HFF-Myc (cell line): ENCODE measurements around the gene TRAPPC3.

Experiments used
- DNase-seq: peaks from one replicate; pipeline ENCODE4 v3.0.0-alpha.2; 2011; ENCODE audit warnings: low read depth; ENCODE audit errors: extremely low read depth
- H3K4me3 ChIP-seq: replicated peaks from 2 replicates; pipeline ENCODE4 v1.5.1; 2011; ENCODE audit warnings: low read depth, mild to moderate bottlenecking, control low read depth, low read length
- TF ChIP-seq, protein P1 (sequence below): IDR thresholded peaks from 2 replicates; pipeline ENCODE4 v1.5.1; 2012; ENCODE audit warnings: mild to moderate bottlenecking, low read depth, low read length, control low read depth; ENCODE audit errors: missing control alignments

Gene TRAPPC3

DNA sequence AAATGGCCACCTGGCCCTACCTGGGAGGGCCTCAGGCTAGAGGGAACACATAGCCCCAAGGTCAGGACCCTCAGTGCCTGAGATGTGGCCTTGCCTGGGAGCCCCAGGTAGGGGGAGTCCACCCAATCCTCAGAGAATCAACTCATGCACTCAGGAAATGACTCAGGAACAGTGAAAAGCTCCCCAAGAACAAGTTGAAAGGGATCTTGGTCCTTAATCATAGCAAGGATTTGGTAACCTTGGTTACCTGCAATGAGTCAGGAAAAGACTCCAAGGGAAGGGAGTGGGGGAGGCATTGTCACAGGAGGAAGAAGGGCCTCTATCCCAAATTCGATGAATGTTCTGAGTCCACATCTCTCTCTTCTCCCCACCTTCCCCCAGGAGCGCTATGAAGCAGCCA is 23.7 kb upstream of the TRAPPC3 start:
- TF ChIP-seq, protein P1, sequence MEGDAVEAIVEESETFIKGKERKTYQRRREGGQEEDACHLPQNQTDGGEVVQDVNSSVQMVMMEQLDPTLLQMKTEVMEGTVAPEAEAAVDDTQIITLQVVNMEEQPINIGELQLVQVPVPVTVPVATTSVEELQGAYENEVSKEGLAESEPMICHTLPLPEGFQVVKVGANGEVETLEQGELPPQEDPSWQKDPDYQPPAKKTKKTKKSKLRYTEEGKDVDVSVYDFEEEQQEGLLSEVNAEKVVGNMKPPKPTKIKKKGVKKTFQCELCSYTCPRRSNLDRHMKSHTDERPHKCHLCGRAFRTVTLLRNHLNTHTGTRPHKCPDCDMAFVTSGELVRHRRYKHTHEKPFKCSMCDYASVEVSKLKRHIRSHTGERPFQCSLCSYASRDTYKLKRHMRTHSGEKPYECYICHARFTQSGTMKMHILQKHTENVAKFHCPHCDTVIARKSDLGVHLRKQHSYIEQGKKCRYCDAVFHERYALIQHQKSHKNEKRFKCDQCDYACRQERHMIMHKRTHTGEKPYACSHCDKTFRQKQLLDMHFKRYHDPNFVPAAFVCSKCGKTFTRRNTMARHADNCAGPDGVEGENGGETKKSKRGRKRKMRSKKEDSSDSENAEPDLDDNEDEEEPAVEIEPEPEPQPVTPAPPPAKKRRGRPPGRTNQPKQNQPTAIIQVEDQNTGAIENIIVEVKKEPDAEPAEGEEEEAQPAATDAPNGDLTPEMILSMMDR: no peak
- no peak overlapping the region for H3K4me3 ChIP-seq
- no peak for DNase-seq

DNA sequence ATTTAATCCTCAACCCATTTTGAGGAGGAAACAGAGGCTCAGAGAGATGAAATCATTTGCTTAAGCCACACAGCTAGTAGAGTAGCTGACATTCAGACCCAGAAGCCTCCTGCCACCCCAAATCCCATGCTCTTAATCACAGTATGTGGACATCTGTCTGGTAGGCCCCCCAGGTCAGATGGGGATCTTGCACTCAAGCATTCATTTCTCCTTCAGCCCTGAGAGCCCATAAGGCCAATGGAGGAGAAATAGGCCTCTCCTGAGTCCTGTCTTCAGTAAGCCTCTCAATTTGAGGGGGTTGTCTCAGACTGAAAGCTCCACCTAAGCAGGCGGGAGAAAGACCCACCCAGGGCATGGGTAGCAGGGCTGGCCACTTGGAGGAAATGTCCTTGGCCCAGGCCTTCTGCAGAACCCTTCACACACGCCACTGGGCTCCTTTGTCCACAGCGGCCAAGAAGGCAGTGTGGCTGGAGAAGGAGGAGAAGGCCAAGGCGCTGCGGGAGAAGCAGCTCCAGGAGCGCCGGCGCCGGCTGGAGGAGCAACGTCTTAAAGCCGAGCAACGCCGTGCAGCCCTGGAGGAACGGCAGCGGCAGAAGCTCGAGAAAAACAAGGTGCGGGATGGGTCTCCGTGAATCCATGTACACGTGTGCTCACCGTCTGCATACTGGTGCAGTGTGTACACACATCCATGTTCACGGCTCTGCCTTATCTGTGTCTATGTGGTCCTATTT is 22.9 kb upstream of the TRAPPC3 start:
- no peak for DNase-seq
- H3K4me3 ChIP-seq: no peak overlapping the region
- TF ChIP-seq, protein P1: no peak

DNA sequence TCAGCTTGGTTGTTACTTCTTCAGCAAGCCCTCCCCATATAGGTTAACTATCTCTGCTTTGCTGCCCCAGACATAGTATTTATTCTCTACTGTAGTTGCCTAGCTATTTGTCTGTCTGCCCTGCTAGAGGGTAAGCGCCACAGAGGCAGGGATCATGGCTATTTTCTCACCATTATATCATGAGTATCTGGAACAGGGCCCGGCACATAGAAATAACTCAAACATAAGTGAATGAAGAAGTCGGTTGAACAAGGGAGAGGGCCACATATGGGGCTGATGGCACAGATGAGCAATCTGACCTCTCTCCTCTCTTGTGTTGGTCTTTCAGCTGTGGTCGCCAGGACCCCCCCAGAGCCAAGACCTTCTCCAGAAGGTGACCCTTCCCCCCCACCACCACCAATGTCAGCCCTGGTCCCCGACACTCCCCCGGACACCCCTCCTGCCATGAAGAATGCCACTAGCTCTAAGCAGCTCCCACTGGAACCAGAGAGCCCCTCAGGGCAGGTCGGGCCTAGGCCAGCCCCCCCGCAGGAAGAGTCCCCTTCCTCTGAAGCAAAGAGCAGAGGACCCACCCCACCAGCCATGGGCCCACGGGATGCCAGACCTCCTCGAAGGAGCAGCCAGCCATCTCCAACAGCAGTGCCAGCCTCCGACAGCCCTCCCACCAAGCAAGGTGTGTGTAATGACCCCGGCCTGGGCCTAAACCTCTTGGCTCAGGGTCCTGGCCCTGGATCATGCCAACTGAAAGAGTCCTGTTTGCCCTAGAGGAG is 21.5 kb upstream of the TRAPPC3 start:
- DNase-seq: no peak
- TF ChIP-seq, protein P1: no peak
- H3K4me3 ChIP-seq: no peak overlapping the region

DNA sequence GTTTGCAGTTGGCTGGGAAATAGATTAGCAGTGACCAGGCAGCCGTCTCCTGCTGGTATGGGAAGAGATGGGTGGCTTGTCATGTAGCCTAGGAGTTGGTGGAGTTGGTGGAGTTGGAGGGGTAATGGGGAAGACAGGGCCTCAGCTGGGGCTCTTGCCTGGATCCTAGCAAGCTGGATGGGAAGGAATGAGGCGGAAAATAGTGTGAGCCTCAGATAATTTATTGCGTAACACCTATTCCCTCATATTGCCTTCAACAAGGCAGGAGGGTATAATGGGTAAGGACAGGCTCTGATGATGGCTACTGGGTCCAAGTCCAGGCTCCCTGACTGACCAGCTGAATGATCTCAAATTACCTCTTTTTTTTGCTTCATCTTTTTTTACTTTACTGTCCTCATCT is 19.2 kb upstream of the TRAPPC3 start:
- DNase-seq: no peak
- H3K4me3 ChIP-seq: no peak overlapping the region
- TF ChIP-seq, protein P1: no peak

DNA sequence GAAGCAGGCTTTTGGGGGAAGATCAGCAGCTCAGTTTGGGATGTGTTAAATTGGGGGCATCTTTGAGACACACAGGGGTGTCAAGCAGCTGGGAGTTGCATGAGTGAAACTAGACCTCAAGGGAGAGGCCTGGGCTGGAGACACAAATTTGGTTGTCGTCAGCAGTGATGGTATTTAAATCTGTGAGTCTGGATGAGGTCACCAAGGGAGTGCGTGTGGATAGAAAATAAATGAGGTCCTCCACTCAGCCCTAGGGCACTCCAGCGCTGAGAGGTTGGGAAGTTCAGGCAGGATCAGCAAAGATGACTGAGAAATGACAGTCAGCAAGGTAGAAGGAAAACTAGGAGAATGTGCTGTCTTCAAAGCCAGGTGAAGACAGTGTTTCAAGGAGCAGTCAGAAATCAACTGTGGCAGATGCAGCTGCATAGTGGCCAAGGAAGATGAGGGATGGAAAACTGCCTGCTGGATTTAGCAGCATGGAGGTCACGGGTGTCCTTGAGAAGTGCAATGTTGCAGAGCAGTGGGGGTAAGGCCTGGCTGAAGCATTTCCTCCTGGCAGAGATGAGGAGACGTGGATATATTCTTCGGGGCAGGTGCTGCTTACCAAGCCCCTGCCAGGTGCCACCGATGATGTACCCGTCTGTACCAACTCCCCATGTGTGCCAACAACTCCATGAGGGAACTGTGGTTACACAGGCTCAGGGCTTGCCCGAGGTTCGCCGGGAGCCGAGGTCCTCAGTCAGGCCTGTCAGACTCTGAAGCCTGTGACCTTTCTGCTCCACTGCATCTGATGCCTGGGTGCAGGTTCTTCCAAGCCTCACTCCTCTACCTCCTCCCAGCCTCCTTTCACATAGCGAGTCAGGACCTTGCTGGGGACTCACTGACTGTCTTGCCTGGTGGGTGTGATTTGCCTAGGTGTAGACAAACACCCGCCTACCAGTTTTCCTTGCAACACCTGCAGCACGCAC is 17.9 kb upstream of the TRAPPC3 start:
- H3K4me3 ChIP-seq: no peak overlapping the region
- TF ChIP-seq, protein P1: no peak
- DNase-seq: no peak

DNA sequence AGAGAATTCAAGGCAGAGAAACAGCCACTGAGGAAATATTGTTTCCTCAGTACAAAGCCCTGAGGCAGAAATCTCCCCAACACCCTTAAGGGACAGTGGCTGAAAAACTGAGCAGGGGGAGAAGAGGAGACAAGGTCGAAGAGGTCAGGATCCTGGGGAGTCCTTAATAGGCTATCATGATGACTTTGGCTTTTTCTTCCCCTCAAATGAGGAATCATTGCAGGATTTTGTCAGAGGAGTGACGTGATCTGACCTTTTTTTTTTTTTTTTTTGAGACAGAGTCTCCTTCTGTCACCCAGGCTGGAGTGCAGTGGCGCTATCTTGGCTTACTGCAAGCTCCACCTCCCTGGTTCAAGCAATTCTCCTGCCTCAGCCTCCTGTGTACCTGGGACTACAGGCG is 16.9 kb upstream of the TRAPPC3 start:
- TF ChIP-seq, protein P1: no peak
- no peak overlapping the region for H3K4me3 ChIP-seq
- no peak for DNase-seq
